Mesendoderm (in vitro differentiated cells): ENCODE data around the gene INO80B.
"Not testable (repeated sequence)": the region's sequence is repeated elsewhere in the genome, so short reads cannot be mapped to it uniquely, and the experiment has no call there.

ENCODE experiments used
- DNase-seq: peaks from one replicate; pipeline ENCODE4 v3.0.0; 2013
- H2AK5ac ChIP-seq: 2 replicates; pipeline ENCODE4 v1.6.1; 2013; ENCODE audit warnings: low read length, inconsistent platforms
- H2BK120ac ChIP-seq: 2 replicates; pipeline ENCODE4 v1.6.1; 2013; ENCODE audit warnings: low read depth, mild to moderate bottlenecking, low read length, moderate library complexity, mixed read lengths
- H2BK15ac ChIP-seq: replicated peaks from 2 replicates; pipeline ENCODE4 v1.6.1; 2013; ENCODE audit warnings: low read depth, mild to moderate bottlenecking, moderate library complexity
- H2BK5ac ChIP-seq: 2 replicates; pipeline ENCODE4 v1.6.1; 2013; ENCODE audit warnings: low read length, inconsistent platforms
- H3K18ac ChIP-seq: 2 replicates; pipeline ENCODE4 v1.6.1; 2013; ENCODE audit warnings: mild to moderate bottlenecking, low read length, mixed read lengths
- H3K23ac ChIP-seq: one replicate; pipeline ENCODE4 v1.6.1; 2013; ENCODE audit warnings: low read length
- H3K27ac ChIP-seq: 2 replicates; pipeline ENCODE4 v1.5.1; 2013; ENCODE audit warnings: low read depth, mild to moderate bottlenecking, inconsistent platforms, low read length, moderate library complexity
- H3K27me3 ChIP-seq: 2 replicates; pipeline ENCODE4 v1.6.1; 2013; ENCODE audit warnings: low read length, control low read depth, mild to moderate bottlenecking, inconsistent platforms; ENCODE audit not compliant: insufficient read depth, poor library complexity
- H3K36me3 ChIP-seq: 2 replicates; pipeline ENCODE4 v1.6.1; 2013; ENCODE audit warnings: low read length, inconsistent platforms; ENCODE audit not compliant: control insufficient read depth, insufficient read depth
- H3K4ac ChIP-seq: one replicate; pipeline ENCODE4 v1.6.1; 2013; ENCODE audit warnings: low read depth, mild to moderate bottlenecking, low read length, moderate library complexity
- H3K4me1 ChIP-seq: 2 replicates; pipeline ENCODE4 v1.6.1; 2013; ENCODE audit warnings: low read depth, low read length, inconsistent platforms; ENCODE audit not compliant: control insufficient read depth
- H3K4me2 ChIP-seq: 2 replicates; pipeline ENCODE4 v1.6.1; 2013; ENCODE audit warnings: low read length
- H3K4me3 ChIP-seq: 2 replicates; pipeline ENCODE4 v1.5.1; 2013; ENCODE audit warnings: mild to moderate bottlenecking, low read length
- H3K56ac ChIP-seq: one replicate; pipeline ENCODE4 v1.6.1; 2013; ENCODE audit warnings: low read length
- H3K79me1 ChIP-seq: 2 replicates; pipeline ENCODE4 v1.6.1; 2013; ENCODE audit warnings: low read length, inconsistent platforms
- H3K79me2 ChIP-seq: 2 replicates; pipeline ENCODE4 v1.6.1; 2013; ENCODE audit warnings: mild to moderate bottlenecking, low read length; ENCODE audit not compliant: control insufficient read depth, insufficient read depth
- H3K9ac ChIP-seq: 2 replicates; pipeline ENCODE4 v1.6.1; 2013; ENCODE audit warnings: low read length, inconsistent platforms
- H4K5ac ChIP-seq: one replicate; pipeline ENCODE4 v1.6.1; 2013; ENCODE audit warnings: low read length
- H4K8ac ChIP-seq: one replicate; pipeline ENCODE4 v1.6.1; 2013; ENCODE audit warnings: low read depth, mild to moderate bottlenecking, control low read depth, low read length, moderate library complexity
- WGBS: extraction: QIAGEN DNeasy Blood & Tissue Kit; methylation state at CpG from one replicate; pipeline ENCODE4 v1.1.7; 2013; ENCODE audit warnings: low lambda C conversion rate, missing lambda C conversion rate; ENCODE audit not compliant: insufficient coverage; ENCODE audit errors: extremely low coverage; 5-methylcytosine and 5-hydroxymethylcytosine counted together

Gene INO80B

DNA sequence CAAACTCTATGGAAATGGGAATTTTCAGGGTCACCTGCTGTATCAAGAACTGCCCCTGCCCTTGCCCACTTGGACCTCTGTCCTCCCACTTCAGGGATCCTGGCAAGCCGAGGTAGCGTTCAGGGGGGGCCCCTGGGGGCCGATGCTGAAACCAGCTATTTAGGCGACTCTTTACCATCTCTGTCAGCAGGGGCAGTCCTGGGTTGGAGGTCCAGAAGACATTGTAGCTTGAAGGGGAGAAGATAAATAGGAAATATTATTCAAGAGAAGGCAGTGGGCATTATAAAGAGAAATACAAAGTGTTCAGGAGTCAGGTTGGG is 7.9 kb downstream of the INO80B start:
- Histone ChIP-seq H3K27me3 (no peaks in the 10 kb centered on the region), H2BK5ac (no peak overlapping the region), H3K36me3 (peaks cover 3% of the 10 kb centered on the region), H3K18ac (no peak overlapping the region), H4K8ac (no peak overlapping the region), H3K27ac (no peak overlapping the region), H2BK15ac (no peak overlapping the region), H3K9ac (no peak overlapping the region), H3K79me2 (peaks cover 15% of the 10 kb centered on the region), H2AK5ac (no peak overlapping the region), H3K4me1 (no peaks in the 10 kb centered on the region), H3K4me2 (no peak overlapping the region), H3K23ac (no peak overlapping the region), H3K4ac (no peak overlapping the region), H4K5ac (no peak overlapping the region), H3K56ac (no peak overlapping the region), H3K79me1 (peaks cover 10% of the 10 kb centered on the region), H2BK120ac (no peak overlapping the region), H3K4me3 (no peak overlapping the region)
- WGBS, result no CpG with 5 or more reads among the region's 4 CpGs
- no peak for DNase-seq

DNA sequence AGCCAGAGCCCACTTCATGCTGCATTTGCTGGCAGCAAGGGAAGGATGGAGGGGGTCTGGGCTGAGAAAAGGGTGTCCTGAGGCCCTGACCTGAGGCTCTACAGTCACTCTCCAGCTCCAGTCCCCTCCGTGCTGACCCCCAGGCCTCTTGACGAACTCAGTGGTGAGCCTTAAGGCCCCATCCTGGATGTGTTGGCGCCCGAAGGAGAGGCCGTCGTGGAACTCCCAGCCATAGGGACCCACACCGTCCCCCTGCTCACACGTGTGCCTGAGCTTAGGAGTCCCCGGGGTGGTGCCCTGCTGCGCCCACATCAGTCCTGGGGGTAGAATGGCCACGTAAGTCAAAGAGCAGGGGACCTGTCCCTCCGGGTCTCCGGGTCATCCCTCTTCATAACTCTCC is 9.5 kb downstream of the INO80B start:
- H2BK120ac ChIP-seq, result no peak overlapping the region
- no peak overlapping the region for H4K8ac ChIP-seq
- H2BK15ac ChIP-seq, result no peak overlapping the region
- H3K4ac ChIP-seq, result no peak overlapping the region
- H3K27me3 ChIP-seq, result no peaks in the 10 kb centered on the region
- no peak overlapping the region for H3K27ac ChIP-seq
- H3K4me3 ChIP-seq, result peak overlapping the region; percentile 82
- H2BK5ac ChIP-seq, result no peak overlapping the region
- peak overlapping the region; percentile 98 for H3K56ac ChIP-seq
- H3K9ac ChIP-seq, result peak overlapping the region; percentile 97
- H3K23ac ChIP-seq, result peak overlapping the region; percentile 94
- H3K4me1 ChIP-seq, result no peaks in the 10 kb centered on the region
- H3K36me3 ChIP-seq, result peaks cover 3% of the 10 kb centered on the region
- no peak overlapping the region for H2AK5ac ChIP-seq
- no peak overlapping the region for H3K18ac ChIP-seq
- H4K5ac ChIP-seq, result no peak overlapping the region
- no peak for DNase-seq
- no CpG with 5 or more reads among the region's 13 CpGs for WGBS
- peak overlapping the region; percentile 93 for H3K4me2 ChIP-seq
- H3K79me1 ChIP-seq, result peaks cover 3% of the 10 kb centered on the region
- peaks cover 8% of the 10 kb centered on the region for H3K79me2 ChIP-seq

DNA sequence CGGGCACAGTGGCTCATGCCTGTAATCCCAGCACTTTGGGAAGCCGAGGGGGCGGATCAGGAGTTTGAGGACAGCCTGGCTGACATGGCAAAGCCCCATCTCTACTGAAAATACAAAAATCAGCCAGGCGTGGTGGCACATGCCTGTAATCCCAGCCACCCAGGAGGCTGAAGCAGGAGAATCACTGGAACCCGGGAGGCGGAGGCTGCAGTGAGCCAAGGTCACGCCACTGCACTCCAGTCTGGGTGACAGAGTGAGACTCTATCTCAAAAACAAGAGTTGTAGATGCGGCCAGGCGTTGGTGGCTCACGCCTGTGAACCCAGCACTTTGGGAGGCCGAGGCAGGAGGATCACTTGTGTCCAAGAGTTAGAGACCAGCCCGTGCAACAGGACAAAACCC is 15.9 kb downstream of the INO80B start:
- not testable (repeated sequence) for H3K27me3 ChIP-seq, H3K4me3 ChIP-seq, H4K5ac ChIP-seq, H4K8ac ChIP-seq, H2BK120ac ChIP-seq, H3K27ac ChIP-seq, DNase-seq, H3K79me2 ChIP-seq, H2BK5ac ChIP-seq, H3K56ac ChIP-seq, H3K18ac ChIP-seq, H2BK15ac ChIP-seq, H3K36me3 ChIP-seq, H3K79me1 ChIP-seq, H3K23ac ChIP-seq, H3K4me2 ChIP-seq, H2AK5ac ChIP-seq, H3K4me1 ChIP-seq, H3K9ac ChIP-seq, H3K4ac ChIP-seq
- no CpG with 5 or more reads among the region's 12 CpGs for whole genome bisulfite sequencing

DNA sequence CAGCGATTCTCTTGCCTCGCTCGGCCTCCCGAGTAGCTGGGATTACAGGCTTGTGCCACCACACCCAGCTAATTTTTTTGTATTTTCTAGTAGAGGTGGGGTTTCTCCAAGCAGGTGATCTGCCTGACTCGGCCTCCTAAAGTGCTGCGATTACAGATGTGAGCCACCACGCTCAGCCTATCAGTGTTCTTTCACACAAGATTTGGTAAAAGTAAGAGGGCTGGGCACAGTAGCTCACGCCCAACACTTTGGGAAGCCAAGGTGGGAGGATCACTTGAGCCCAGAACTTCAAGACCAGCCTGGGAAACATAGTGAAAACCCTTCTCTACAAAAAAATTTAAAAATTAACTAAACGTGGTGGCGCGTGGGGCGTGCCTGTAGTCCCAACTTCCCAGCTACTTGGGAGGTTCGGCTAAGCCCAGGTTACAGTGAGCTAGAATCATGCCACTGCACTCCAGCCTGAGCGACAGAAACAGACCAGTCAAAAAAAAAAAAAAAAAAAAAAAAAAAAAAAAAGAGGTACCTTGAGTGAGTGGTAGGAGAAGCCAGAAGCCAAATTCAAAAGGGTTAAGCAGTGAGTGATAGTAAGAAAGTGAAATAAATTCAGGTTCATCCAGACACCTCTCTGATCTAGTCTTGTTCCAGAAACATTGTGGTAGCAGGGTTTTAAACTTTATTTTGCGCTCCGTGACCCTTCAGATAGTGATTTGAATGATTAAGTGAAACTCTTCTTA is 16.6 kb downstream of the INO80B start:
- Histone ChIP-seq H3K27ac (peak overlapping the region; percentile 78), H2AK5ac (no peak overlapping the region), H3K79me1 (no peaks in the 10 kb centered on the region), H3K4me2 (peak overlapping the region; percentile 69), H3K79me2 (no peaks in the 10 kb centered on the region), H2BK5ac (no peak overlapping the region), H3K56ac (peak overlapping the region; percentile 100), H2BK15ac (no peak overlapping the region), H3K27me3 (no peaks in the 10 kb centered on the region), H3K4me3 (peak overlapping the region; percentile 94), H2BK120ac (no peak overlapping the region), H3K18ac (no peak overlapping the region), H4K8ac (no peak overlapping the region), H3K23ac (no peak overlapping the region), H4K5ac (no peak overlapping the region), H3K36me3 (peaks cover 5% of the 10 kb centered on the region), H3K9ac (peak overlapping the region; percentile 97), H3K4me1 (no peaks in the 10 kb centered on the region), H3K4ac (no peak overlapping the region)
- DNase-seq, result no peak
- no CpG with 5 or more reads among the region's 16 CpGs for WGBS

DNA sequence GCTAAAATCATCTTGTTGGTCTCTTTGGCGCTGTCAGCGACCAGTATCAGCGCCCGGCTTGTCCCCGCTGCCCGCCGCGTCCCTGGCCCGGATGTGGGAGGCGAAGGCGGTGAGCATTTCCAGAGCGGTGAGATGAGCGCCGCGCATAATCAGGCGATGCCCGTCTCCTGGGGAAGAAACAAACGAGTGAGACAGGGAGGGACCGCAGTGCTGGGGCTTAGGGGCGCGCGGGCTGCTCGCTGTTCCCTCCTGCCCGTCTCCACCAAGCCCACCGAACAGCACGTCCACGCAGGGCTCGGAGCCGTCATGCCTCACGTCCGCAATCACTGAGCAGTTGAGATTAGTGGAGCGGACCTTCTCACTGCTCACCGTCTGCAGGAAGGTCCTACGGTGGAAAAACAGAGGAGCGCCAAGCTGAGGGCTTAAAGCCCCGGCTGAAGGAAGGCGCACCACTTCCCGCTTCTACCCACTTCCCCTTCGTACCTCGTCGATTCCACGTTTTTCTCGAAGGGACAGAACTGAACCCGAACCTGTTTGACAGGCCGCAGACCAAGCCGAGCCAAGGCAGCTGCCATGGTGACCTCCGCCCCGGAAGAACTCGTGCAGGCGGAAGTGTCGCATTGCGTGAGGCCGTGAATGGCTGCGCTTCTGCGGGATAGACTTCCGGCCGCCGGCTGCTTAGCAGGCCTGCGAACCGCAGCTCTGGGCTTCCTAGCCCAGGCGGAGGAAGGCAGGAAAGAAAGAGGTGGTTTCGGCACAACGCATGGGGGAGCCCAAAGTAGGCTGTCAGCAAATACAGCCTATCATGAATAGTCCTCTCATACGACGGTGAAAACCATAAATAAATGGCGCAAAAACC is 17.4 kb downstream of the INO80B start, which contains the start of gene MRPL53:
MRPL53 (minus strand) TSS at position 595 of the 859 bp plus-strand sequence; CDS start at position 575, 20 bp downstream.
- peak within 1 kb of the TSS; percentile 97 for H3K9ac ChIP-seq
- H3K27me3 ChIP-seq, result no peaks in the 10 kb centered on the region
- peak within 1 kb of the TSS; percentile 47 for H4K5ac ChIP-seq
- no peaks in the 10 kb centered on the region for H3K79me2 ChIP-seq
- peak within 1 kb of the TSS; percentile 100 for H3K56ac ChIP-seq
- H2AK5ac ChIP-seq, result no peak within 1 kb of the TSS
- H3K4ac ChIP-seq, result no peak within 1 kb of the TSS
- peak within 1 kb of the TSS; percentile 52 for H3K18ac ChIP-seq
- no peaks in the 10 kb centered on the region for H3K79me1 ChIP-seq
- H2BK5ac ChIP-seq, result peak within 1 kb of the TSS; percentile 74
- H3K4me1 ChIP-seq, result no peaks in the 10 kb centered on the region
- no peak within 1 kb of the TSS for H2BK15ac ChIP-seq
- peak within 1 kb of the TSS; percentile 97 for H3K23ac ChIP-seq
- no peak within 1 kb of the TSS for H4K8ac ChIP-seq
- DNase-seq, result peak; percentile 98
- H2BK120ac ChIP-seq, result no peak within 1 kb of the TSS
- H3K27ac ChIP-seq, result peak within 1 kb of the TSS; percentile 78
- H3K4me3 ChIP-seq, result peak within 1 kb of the TSS; percentile 94
- peaks cover 5% of the 10 kb centered on the region for H3K36me3 ChIP-seq
- peak within 1 kb of the TSS; percentile 69 for H3K4me2 ChIP-seq
- no CpG with 5 or more reads among the region's 66 CpGs for WGBS
